HG02943 (cell line): ENCODE data around the gene CDH15.

Source experiments
- ATAC-seq: cut with Tn5 transposase; IDR thresholded peaks from one replicate; pipeline ENCODE4 v1.9.1; 2021; ENCODE audit warnings: mild to moderate bottlenecking, low read depth, moderate library complexity; ENCODE audit not compliant: unreplicated experiment

The CDH15 gene, protein sequence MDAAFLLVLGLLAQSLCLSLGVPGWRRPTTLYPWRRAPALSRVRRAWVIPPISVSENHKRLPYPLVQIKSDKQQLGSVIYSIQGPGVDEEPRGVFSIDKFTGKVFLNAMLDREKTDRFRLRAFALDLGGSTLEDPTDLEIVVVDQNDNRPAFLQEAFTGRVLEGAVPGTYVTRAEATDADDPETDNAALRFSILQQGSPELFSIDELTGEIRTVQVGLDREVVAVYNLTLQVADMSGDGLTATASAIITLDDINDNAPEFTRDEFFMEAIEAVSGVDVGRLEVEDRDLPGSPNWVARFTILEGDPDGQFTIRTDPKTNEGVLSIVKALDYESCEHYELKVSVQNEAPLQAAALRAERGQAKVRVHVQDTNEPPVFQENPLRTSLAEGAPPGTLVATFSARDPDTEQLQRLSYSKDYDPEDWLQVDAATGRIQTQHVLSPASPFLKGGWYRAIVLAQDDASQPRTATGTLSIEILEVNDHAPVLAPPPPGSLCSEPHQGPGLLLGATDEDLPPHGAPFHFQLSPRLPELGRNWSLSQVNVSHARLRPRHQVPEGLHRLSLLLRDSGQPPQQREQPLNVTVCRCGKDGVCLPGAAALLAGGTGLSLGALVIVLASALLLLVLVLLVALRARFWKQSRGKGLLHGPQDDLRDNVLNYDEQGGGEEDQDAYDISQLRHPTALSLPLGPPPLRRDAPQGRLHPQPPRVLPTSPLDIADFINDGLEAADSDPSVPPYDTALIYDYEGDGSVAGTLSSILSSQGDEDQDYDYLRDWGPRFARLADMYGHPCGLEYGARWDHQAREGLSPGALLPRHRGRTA

DNA sequence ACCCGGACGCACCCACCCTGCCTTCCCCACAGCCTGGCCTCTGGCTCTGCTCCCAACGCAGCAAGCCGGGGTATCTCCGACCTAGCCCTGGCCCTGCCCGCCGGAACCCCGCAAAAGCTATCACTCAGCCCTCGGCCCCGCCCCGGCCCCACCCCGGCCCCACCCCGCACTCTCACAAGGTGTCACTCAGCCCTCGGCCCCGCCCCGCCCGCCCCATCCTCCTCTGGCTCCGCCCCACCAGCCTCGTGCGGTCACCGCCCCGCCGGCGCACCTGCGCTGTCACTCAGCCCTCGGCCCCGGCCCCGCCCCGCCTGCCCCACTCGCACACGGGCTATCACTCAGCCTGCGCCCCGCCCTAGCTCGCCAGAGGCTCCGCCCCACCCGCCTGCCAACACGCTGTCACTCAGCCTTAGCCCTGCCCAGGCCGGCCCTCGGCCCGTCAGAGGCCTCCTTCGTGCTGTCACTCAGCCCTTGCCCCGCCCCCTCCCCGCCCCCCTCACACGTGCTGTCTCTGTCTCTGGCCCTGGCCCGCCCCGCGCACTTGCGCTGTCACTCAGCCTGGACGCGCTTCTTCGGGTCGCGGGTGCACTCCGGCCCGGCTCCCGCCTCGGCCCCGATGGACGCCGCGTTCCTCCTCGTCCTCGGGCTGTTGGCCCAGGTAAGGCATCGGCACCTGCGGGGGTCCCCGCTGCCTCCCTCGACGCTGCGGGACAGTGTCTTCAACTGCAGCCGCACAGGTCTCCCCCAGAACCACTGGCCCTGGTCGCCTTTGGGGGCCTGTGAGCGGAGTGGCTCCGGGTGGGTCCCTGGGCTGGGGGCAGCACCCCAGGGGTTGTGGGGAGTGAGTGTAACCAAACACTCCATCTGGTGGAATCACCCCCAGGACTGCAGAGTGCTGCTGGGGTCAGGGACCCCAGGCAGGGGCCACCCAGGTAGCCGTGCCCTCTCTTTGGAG lies at the start of gene CDH15:
CDH15 (plus strand) TSS at position 533 of the 955 bp plus-strand sequence; CDS start at position 617, 84 bp downstream.
- ATAC-seq = peak; percentile 53

DNA sequence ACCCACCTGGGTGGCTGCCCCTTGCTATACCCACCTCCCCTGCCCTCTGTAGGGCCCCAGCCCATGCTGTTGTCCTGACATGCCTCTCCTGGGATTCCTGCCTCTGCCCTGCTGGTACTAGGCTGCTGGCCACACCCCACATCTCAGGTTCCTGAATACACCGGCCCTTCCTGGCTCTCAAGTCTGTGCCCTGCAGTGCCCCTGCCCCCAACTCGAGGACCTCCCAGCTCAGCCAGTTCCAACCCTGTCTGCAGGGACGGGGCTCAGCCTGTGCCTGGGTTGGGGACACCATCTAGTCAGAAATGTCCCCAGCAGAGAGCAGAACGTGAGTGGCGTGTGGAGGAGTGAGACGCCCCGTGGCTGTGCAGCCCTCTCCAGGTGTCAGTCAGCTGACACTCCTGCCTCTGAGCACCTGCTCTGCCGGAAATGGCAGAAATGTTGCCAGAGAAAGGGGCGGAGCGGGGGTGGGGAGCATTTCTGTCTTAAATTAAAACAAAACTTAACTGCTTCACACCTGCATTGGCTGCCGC lies 49.2 kb upstream of the CDH15 start:
- no peak for ATAC-seq

DNA sequence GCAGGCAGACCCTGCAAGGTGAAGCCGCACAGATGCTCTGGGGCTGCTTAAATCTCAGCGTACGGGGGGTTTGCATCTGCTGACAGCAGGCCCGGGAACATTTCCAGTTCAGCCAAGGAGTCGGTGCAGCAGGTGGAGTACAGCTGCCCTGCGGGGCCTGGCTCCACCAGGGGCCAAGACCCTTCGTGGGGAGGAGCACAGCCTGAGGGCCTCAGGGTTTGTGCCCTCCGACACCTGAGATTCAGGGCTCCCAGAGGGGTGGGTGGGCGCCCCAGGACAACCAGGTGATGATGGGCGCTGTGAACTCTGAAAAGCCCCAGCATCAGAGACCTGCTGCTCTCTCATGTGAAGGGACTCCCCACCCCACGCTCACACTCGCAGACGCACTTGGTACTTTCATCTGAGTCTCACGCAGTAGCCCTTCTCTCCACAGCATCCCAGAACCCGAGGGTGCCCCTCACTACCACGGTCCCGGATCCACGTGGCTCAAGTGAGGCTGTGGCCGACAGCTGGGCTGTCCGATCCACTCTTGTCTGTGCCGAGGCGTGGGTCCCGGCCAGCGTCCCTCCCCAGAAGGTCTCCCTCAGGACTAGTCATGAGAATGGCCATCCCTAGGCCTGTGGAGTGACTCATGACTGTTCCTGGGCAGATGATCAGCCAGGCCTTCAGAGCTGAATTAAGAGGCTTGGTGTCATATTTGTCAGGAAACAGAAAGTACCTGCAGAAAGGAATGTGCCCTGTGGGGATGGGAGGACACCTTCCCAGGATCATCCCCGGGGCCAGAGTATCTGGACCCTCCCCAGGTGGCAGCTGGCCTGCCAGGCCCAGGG lies 48.3 kb upstream of the CDH15 start:
- no peak for ATAC-seq

DNA sequence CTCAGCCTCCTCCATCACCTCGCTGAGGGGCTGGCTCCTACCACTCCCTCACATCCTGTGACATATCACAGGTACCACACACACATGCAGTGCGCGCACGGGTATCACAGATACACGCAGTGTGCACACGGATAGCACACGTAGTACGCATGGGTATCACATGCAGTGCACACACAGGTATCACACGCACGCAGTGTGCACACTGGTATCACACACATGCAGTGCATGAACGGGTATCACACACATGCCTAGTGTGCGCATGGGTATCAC lies 47.8 kb upstream of the CDH15 start:
- ATAC-seq = no peak

DNA sequence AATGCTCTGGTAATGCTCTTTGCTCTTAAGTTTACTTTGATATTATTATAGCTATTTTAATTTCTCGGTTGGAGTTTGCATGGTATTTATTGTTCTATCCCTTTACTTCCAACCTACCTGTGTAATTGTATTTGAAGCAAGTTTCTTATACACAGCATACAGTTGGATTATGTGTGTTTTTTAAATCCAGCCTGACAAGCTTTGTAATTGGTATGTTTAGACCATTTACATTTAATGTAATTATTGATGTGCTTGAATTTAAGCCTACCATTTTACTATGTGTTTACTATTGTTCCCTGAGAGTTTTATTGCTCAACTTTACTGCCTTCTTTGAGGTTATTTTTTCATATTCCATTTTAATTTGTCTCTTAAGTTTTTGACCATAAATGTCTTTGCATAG lies 42.2 kb upstream of the CDH15 start:
- ATAC-seq = no peak

DNA sequence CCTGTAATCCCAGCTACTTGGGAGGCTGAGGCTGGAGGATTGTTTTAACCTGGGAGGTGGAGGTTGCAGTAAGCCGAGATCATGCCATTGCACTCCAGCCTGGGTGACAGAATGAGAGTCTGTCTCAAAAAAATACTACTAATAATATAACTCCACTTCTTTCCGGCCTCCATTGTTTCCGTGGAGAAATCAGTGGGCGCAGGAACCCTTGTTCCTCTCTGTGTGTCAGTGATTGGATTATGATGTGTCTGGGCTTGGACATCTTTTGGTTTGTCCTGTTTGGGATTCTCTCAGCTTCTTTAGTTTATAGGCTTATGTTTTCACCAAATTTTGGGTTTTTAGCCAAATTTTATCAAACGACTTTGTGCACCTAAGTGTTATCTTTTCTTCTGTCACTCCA lies 41.1 kb upstream of the CDH15 start:
- no peak for ATAC-seq

DNA sequence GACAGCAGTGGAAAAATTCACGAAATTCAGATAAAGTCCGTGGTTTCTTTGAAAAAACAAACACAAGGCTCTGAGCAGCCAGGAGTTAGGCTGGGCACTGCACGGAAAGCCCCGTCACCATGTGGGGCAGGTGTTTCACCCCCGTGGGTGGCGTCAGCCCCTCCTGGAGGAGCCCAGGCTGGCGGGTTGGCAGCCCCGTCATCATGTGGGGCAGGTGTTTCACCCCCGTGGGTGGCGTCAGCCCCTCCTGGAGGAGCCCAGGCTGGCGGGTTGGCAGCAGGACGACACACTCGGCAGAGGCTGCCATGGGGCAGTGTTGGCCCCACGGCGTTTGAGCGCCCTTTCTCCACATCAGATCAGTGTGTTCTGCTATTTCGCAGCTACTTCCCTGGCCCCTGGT lies 39.8 kb upstream of the CDH15 start:
- ATAC-seq = no peak

DNA sequence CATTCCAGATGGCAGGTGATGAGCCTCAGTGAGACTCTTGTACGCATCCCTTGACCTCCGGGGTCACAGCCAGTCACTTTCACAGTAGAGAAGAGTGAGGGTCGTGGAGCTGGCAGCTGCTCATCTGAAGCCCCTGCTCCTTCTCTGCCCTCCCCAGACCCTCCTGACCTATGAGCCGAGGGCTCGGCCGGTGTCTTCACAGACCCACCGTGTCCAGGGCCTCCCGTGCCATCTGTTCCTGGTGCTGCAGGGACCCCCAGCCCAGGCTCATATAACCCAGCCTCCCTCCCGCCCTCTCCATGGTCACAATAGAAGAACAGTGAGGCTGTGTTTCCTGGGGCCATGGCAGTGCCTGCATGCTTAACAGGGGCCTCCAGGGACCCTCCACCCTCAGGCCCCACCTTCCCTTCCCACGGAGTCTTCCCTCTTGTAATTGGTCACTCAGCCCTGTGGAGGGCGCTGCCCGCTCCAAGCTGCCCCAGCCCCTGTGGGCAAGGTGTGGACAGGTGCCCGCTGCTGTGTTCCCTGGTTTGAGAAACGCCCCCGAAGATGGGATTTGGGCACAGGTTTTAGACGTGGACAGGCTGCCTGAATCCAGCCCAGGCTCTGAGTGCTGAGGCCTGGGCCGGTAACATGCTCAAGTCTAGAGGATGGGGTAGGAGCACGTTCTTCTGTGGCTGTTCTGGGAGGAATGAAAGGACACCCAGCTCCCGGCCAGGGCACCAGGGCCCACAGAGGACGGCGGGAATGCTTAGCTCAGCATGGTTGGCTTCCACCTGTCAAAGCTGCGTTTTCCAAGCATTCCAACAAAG lies 39.1 kb upstream of the CDH15 start:
- no peak for ATAC-seq

DNA sequence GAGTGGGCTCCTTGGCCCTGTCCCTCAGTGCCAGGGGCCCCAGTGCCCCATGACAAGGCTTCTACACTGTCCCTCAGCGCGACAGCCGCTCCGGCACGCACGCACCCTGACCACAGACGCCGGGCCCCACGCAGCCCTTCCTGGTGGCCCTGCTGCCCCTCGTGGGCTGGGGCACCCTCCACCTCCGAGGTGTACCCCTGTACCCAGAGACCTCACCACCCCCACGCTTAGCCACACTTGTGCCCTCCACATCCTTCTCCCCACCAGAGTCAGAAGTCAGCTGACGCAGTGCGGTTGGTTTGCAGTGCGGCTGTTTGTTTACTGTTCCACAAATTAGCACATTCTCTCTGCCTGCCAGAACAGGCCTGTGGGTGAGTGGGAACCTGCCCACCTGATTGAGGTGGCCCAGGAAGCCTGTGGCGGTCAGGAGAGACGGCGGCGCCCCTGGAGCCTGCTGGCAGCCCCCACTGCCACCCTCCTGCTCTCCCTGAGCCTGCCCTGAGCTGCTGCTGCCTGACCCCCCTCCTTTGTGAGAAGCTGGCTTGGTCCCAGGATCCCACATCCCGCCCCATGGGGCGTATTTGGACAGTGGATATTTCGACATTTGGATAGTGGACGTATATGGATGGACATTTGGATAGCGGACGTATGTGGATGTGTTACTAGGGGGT lies 38.0 kb upstream of the CDH15 start:
- no peak for ATAC-seq

DNA sequence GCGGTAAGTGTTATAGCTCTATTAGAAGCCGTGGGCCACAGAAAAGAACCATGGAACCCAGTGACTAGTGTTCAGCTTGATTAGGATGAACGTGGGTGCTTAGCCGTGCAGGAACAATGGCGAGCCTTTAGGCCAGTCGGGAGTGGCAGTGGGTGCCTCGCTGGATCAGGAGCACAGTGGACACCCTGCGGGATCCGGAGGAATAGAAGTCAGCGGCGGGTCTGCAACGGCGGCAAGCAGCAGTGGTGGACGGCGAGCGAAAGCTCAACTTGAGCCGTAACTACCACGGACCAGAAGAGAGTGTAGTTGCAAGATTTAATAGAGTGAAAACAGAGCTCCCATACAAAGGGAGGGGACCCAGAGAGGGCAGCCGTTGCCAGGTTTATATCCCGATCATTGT lies 37.3 kb upstream of the CDH15 start:
- ATAC-seq = no peak

DNA sequence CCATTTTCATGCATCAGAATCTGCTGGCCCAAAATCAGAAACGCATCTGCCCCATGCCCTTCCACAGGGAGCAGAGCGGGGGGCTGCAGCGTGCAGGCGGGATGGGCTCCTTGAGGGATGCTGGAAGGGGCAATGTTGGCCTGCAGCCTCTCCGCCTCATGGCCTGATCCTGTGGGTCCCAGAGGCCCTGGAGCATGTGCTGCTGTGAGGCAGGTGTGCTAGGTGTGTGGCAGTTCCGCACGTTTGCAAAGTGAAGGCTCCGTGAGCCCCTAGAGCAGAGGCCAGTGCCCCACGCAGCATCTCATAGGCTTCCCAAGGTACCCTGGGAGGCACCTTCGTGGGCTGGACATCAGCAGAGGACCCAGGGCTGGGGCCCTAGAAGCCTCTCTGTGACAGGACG lies 36.4 kb upstream of the CDH15 start:
- no peak for ATAC-seq

DNA sequence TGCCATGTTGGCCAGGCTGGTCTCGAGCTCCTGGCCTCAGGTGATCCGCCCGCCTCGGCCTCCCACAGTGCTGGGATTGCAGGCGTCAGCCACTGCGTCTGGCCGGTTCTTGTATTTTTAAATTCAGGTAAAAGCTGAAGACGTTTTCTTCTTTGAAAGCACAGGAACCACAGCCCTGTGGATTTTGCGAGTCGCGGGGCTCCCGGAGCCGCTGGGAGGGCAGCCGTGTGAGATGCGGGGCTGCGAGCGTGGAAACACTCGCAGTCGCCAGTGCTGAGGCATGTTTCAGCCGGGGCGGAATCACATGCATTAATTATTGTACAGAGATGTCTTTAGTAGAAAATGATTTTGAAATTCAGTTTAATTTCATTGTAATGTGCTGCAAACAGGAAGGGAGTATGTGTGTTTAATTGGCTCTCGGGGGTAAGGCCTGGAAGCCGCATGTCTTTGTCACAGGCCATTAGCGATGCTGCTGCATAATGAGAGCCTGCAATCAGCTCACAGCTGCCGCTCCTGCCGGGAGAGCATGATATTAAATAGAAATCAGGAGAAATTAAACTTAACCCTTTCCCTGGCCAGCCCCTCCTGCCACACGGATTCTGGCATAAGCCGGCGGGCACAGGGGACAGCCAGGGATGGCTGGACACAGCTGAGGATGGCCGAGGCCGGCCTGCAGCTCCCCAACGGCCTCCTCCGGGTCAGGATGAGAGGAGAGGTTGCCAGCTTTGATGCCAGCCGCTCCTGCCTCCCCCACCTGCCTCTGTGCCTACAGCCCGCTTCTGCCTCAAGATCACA lies 35.4 kb upstream of the CDH15 start:
- no peak for ATAC-seq

DNA sequence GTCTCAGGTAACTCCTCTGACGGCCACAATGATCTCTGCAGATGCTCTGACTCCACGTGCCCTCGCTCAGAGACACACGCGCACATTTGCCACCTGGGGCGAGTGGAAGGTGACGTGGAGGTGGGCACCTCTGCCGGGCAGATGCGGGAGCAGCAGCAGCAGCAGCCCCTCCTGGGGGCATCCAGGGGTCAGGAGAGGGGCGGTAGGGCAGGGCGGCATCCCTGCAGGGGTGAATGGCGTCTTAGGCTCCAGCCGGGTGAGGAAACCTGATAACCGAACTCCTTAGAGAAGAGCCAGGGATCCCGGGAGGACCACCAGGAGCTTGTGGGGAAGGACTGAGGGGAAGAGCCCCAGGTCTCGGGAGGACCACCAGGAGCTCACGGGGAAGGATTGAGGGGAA lies 34.6 kb upstream of the CDH15 start:
- no peak for ATAC-seq

DNA sequence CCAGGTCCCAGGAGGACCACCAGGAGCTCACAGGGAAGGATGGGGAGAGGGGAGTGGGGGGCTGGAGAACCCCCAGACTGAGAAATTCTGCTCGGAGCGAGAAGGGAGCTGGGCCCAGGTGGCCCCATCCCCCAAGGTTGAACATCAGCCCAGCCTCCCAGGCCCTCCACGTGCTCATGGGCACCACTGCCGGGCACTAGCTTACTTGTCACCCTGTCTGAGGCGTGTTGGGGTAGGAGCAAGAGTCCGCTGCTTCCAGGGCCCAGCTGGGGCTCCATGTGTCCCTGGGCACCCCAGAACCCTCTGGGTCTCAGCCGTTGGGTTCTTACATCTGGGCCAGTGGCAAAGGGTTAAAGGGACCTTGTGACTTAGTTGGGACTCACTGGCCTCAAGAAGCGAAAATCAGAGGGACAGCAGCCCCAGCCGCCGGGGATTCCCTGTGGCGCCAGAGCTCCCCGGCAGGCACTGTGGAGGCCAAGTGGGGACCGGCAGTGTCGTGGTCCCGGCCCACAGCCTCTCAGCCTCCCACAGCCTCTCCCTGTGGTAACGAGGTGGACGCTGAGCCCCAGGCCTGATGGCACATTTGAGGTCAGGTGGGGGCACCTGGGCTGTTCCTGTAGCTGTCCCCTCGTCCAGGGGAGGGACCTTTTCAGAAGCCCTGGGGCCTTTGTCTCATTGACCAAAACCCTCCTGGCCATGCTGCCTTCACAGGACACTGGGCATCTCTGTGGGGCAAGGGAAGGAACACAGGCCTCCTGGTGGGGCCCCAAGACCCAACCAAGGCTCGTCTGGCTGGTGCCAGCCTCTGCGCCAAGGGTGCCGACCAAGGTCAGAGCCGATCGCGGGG lies 33.7 kb upstream of the CDH15 start:
- ATAC-seq = no peak

DNA sequence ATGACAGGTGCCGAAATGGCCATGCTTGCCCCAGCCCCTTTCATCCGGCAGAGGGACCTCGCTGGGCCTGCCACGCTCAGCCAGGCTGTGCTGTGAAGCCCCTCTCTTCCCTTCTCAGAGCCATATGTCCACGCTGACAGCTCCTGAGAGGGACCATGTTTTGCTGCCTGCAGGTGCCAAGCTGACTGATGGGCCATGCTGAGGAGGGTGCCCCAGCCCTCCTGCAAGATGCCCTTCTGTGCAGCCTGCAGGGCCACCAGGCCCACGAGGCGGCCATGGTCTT lies 33.1 kb upstream of the CDH15 start:
- ATAC-seq = no peak

DNA sequence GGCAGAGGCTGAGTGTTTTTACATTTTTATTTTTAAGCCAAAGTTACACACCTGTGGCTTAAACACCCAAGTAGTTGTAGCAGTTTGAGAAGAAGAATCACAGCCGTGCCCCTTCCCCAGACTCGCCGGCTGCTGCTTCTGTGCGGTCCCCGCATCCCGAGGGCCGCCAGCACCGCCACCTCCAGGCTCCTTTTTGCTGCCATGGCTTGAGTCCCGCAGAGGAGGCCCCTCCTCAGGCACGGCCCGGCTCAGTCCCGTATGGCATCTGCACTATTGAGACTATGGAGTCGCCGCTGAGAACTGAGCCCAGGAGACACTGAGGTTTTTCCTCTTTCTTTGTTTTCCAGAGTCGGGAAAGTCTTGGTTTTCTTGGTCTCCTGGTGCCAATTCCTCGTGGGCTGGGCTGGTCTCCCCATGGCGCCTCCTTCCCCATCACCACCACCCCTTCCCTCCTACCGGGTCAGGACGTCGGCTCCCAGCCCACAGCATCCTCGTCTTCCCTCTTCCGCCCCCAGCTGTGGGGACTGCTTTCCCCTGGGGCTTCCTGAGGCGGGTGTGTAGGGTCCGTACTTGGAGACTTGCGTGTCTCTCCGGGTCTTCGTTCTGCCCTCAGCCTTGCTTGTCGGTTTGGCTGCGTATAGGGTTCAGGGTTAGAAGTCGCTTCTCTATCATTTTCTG lies 32.6 kb upstream of the CDH15 start:
- no peak for ATAC-seq
